Measurements from ENCODE around the gene TRAPPC1. TPM values are rescaled to one million over a fixed set of nuclear protein-coding genes. Genes with fewer than 3 reads are reported as not detected.

TRAPPC1 gene
- total and polyA plus RNA-seq, 2 donors (not counting 3 experiments of a cell fraction or from before 2014, with no cell fraction given), result 146 to 250 TPM

DNA sequence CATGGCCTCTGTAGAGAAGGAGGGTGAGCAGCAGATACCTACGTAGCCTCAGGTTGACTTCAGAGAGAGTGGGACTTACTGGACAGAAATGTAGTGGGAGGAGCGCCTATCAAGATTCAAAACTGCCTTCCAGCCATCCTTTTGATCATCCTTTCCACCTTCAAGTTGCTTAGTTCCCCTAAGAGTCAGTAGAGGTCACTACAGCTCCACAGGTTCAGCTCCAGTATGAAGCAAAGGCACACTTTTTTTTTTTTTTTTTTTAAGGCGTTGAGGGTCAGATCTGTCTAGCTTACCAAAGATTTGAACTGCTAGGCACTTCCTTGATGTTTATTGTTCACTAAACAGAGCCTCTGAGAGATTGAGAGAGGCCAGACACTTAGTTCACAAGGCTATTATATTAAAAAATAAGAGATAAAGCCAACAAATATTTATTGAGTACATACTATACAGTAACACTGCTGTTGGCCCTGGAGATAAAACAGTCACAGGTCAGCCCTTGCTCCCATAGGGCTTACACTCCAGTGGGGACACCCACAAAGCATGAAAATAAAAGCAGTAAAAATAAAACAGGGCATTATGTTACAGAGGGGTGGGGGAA lies 18.7 kb downstream of the TRAPPC1 start:
- intact Hi-C loops (cut with micrococcal nuclease), result loop anchor here (1.0 to 2.0 kb wide), 5 partner anchors 77 to 144 kb away; no protein-coding TSS in a partner anchor
- Histone ChIP-seq H3K9me1 (replicated peaks; ENCODE audit: control insufficient read depth, extremely low read depth, insufficient read depth, low read length) (no peaks in the 10 kb centered on the region), H4K20me1 (replicated peaks; ENCODE audit: control insufficient read depth, extremely low read depth, insufficient read depth, low read length) (no peaks in the 10 kb centered on the region), H3K9ac (replicated peaks; ENCODE audit: extremely low read depth, insufficient read depth, low read length) (no peak overlapping the region), H3K79me2 (ENCODE audit: control insufficient read depth, insufficient read depth, low read length) (no peaks in the 10 kb centered on the region), H3K36me3 (ENCODE audit: control insufficient read depth in 2 of 2, extremely low read depth in 1 of 2, insufficient read depth in 2 of 2, low read length in 2 of 2) (peaks cover 11 to 39% of the 10 kb centered on the region in 2 experiments), H3K4me1 (ENCODE audit: control insufficient read depth, extremely low read depth, insufficient read depth, low read length) (peaks cover 12% of the 10 kb centered on the region), H3K9me3 (replicated peaks; ENCODE audit: control insufficient read depth, insufficient read depth, low read length) (no peaks in the 10 kb centered on the region), H3K27ac (ENCODE audit: insufficient read depth, low read depth, low read length) (no peak overlapping the region), H2AFZ (ENCODE audit: low read depth, low read length) (no peak overlapping the region), H3K4me2 (ENCODE audit: insufficient read depth, low read length) (no peak overlapping the region), H3K27me3 (ENCODE audit: control insufficient read depth in 2 of 2, insufficient read depth in 2 of 2, low read length in 2 of 2) (no peaks in the 10 kb centered on the region), H3K4me3 (replicated peaks in 1 of 3; ENCODE audit: insufficient read depth in 1 of 3, low read depth in 1 of 3, low read length in 3 of 3) (no peak overlapping the region)
- dilution Hi-C loops (cut with MboI; ENCODE audit: extremely low pct_ligation_motif_present, low sequenced_read_pairs), result no loop called here
- DNase-seq (ENCODE audit: low read depth, low spot score), result peak; percentile 70
- ChIA-PET CTCF (interaction anchor here (0.7 to 3.3 kb wide), 20 partner anchors 9 to 144 kb away, joined by 3 to 109 read pairs (median 4); partner anchors contain the start of genes CNTROB, NAA38 and TRAPPC1), POLR2A (interaction anchor here (0.6 to 0.7 kb wide), 2 partner anchors 13 to 128 kb away, joined by 4 to 8 read pairs; no protein-coding TSS in a partner anchor)
- no peak for TF ChIP-seq EZH2 (IDR thresholded peaks at IDR 0.05; ENCODE audit: borderline replicate concordance, low read depth, low read length, severe bottlenecking)
- TF ChIP-seq, protein P1, sequence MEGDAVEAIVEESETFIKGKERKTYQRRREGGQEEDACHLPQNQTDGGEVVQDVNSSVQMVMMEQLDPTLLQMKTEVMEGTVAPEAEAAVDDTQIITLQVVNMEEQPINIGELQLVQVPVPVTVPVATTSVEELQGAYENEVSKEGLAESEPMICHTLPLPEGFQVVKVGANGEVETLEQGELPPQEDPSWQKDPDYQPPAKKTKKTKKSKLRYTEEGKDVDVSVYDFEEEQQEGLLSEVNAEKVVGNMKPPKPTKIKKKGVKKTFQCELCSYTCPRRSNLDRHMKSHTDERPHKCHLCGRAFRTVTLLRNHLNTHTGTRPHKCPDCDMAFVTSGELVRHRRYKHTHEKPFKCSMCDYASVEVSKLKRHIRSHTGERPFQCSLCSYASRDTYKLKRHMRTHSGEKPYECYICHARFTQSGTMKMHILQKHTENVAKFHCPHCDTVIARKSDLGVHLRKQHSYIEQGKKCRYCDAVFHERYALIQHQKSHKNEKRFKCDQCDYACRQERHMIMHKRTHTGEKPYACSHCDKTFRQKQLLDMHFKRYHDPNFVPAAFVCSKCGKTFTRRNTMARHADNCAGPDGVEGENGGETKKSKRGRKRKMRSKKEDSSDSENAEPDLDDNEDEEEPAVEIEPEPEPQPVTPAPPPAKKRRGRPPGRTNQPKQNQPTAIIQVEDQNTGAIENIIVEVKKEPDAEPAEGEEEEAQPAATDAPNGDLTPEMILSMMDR (IDR thresholded peaks at IDR 0.05; ENCODE audit: extremely low read depth in 1 of 2, insufficient read depth in 1 of 2, low read depth in 1 of 2, low read length in 2 of 2), result peak; percentile 53 to 59
- BruUV-seq (replicated peaks), result no TSS peak
- peak; percentile 85 for FAIRE-seq

GRCh38 chr17:7911116-7911515 lies 20.6 kb downstream of the TRAPPC1 start:
- Histone ChIP-seq H3K9me3 (replicated peaks; ENCODE audit: control insufficient read depth, insufficient read depth, low read length) (no peaks in the 10 kb centered on the region), H3K4me3 (replicated peaks in 1 of 3; ENCODE audit: insufficient read depth in 1 of 3, low read depth in 1 of 3, low read length in 3 of 3) (no peak overlapping the region), H3K9me1 (replicated peaks; ENCODE audit: control insufficient read depth, extremely low read depth, insufficient read depth, low read length) (no peaks in the 10 kb centered on the region), H3K36me3 (ENCODE audit: control insufficient read depth in 2 of 2, extremely low read depth in 1 of 2, insufficient read depth in 2 of 2, low read length in 2 of 2) (peaks cover 11 to 57% of the 10 kb centered on the region in 2 experiments), H3K27ac (ENCODE audit: insufficient read depth, low read depth, low read length) (no peak overlapping the region), H3K27me3 (ENCODE audit: control insufficient read depth in 2 of 2, insufficient read depth in 2 of 2, low read length in 2 of 2) (no peaks in the 10 kb centered on the region), H3K4me1 (ENCODE audit: control insufficient read depth, extremely low read depth, insufficient read depth, low read length) (peaks cover 7% of the 10 kb centered on the region), H2AFZ (ENCODE audit: low read depth, low read length) (no peak overlapping the region), H4K20me1 (replicated peaks; ENCODE audit: control insufficient read depth, extremely low read depth, insufficient read depth, low read length) (no peaks in the 10 kb centered on the region), H3K4me2 (ENCODE audit: insufficient read depth, low read length) (no peak overlapping the region), H3K79me2 (ENCODE audit: control insufficient read depth, insufficient read depth, low read length) (no peaks in the 10 kb centered on the region), H3K9ac (replicated peaks; ENCODE audit: extremely low read depth, insufficient read depth, low read length) (no peak overlapping the region)
- BruUV-seq (replicated peaks), result no TSS peak
- ChIA-PET CTCF (interaction anchor here (0.8 to 3.3 kb wide), 8 partner anchors 45 to 146 kb away, joined by 3 to 109 read pairs (median 6); no protein-coding TSS in a partner anchor), POLR2A (no interaction called here)
- dilution Hi-C loops (cut with MboI; ENCODE audit: extremely low pct_ligation_motif_present, low sequenced_read_pairs) (no loop called here), intact Hi-C loops (cut with micrococcal nuclease) (no loop called here)
- TF ChIP-seq GATA2 (IDR thresholded peaks at IDR 0.05; ENCODE audit: insufficient read depth, insufficient read length, low read depth, low read length) (no peak), JUN (IDR thresholded peaks at IDR 0.05; ENCODE audit: borderline replicate concordance, insufficient read depth, insufficient read length, low read depth) (no peak), POLR2AphosphoS5 (IDR thresholded peaks at IDR 0.05; ENCODE audit: insufficient read depth, low read depth, low read length) (no peak), MYC (IDR thresholded peaks at IDR 0.05; ENCODE audit: low read depth, low read length) (no peak), POLR2A (IDR thresholded peaks at IDR 0.05; ENCODE audit: low read depth, low read length) (no peak), MAX (IDR thresholded peaks at IDR 0.05; ENCODE audit: insufficient read depth, insufficient read length) (no peak), FOS (IDR thresholded peaks at IDR 0.05; ENCODE audit: borderline replicate concordance, insufficient read depth, low read length) (no peak), EZH2 (IDR thresholded peaks at IDR 0.05; ENCODE audit: borderline replicate concordance, low read depth, low read length, severe bottlenecking) (no peak)
- TF ChIP-seq, protein P1 (IDR thresholded peaks at IDR 0.05; ENCODE audit: extremely low read depth in 1 of 2, insufficient read depth in 1 of 2, low read depth in 1 of 2, low read length in 2 of 2), result no peak
- DNase-seq (ENCODE audit: low read depth, low spot score), result no peak
- no peak for FAIRE-seq

Measured in endothelial cell of umbilical vein (primary cell).